ENCODE data around the gene KNTC1. TPM values are rescaled to one million over a fixed set of nuclear protein-coding genes. Genes with fewer than 3 reads are reported as not detected.
"Not testable (repeated sequence)": the region's sequence is repeated elsewhere in the genome, so short reads cannot be mapped to it uniquely, and the experiment has no call there.

Gene KNTC1
- total RNA-seq, 1 donor from 2014 or later, result 122 TPM

- Mint-ChIP-seq H3K4me3 (ENCODE audit: low read depth) (no peak overlapping the region), H3K36me3 (ENCODE audit: low read depth) (peaks cover 45% of the 10 kb centered on the region), H3K4me1 (ENCODE audit: low read depth) (peaks cover 20% of the 10 kb centered on the region), H3K27me3 (ENCODE audit: low read depth) (no peaks in the 10 kb centered on the region), H3K27ac (no peak overlapping the region), H3K9me3 (no peaks in the 10 kb centered on the region)
- intact Hi-C loops (cut with micrococcal nuclease), result no loop called here
- no peak for DNase-seq (ENCODE audit: low spot score)
Measured at GRCh38 chr12:122495258-122495657, 31.8 kb upstream of the KNTC1 start.

GRCh38 chr12:122499991-122500684 lies 26.9 kb upstream of the KNTC1 start:
- H3K27me3 Mint-ChIP-seq (ENCODE audit: low read depth), result no peaks in the 10 kb centered on the region
- intact Hi-C loops (cut with micrococcal nuclease), result loop anchor here (2.0 to 10.0 kb wide), 2 partner anchors 47 to 695 kb away; partner anchors contain the start of gene SETD1B

GRCh38 chr12:122500685-122501488 lies 26.2 kb upstream of the KNTC1 start, which contains the start of gene ZCCHC8:
TSS of gene ZCCHC8 (minus strand) at chr12:122500932. CDS start at chr12:122500840, 92 bp downstream.
- H3K27ac Mint-ChIP-seq, result peak within 1 kb of the TSS; percentile 98
- H3K27me3 Mint-ChIP-seq (ENCODE audit: low read depth), result no peaks in the 10 kb centered on the region
- H3K4me1 Mint-ChIP-seq (ENCODE audit: low read depth), result peaks cover 28% of the 10 kb centered on the region
- no peaks in the 10 kb centered on the region for H3K9me3 Mint-ChIP-seq
- intact Hi-C loops (cut with micrococcal nuclease), result loop anchor here (1.0 to 10.0 kb wide), 4 partner anchors 26 to 696 kb away; partner anchors contain the start of genes KNTC1, SETD1B and VPS33A
- peak within 1 kb of the TSS; percentile 96 for H3K4me3 Mint-ChIP-seq (ENCODE audit: low read depth)
- peak; percentile 96 for DNase-seq (ENCODE audit: low spot score)
- peaks cover 49% of the 10 kb centered on the region for H3K36me3 Mint-ChIP-seq (ENCODE audit: low read depth)

More at GRCh38 chr12:122499991-122500684, 26.9 kb upstream of the KNTC1 start:
- H3K4me3 Mint-ChIP-seq (ENCODE audit: low read depth), result peak overlapping the region; percentile 96
- H3K27ac Mint-ChIP-seq, result peak overlapping the region; percentile 98
- H3K9me3 Mint-ChIP-seq, result no peaks in the 10 kb centered on the region
- DNase-seq (ENCODE audit: low spot score), result peak; percentile 48
- peaks cover 30% of the 10 kb centered on the region for H3K4me1 Mint-ChIP-seq (ENCODE audit: low read depth)
- H3K36me3 Mint-ChIP-seq (ENCODE audit: low read depth), result peaks cover 48% of the 10 kb centered on the region

- Mint-ChIP-seq H3K27me3 (ENCODE audit: low read depth) (no peaks in the 10 kb centered on the region), H3K36me3 (ENCODE audit: low read depth) (peaks cover 54% of the 10 kb centered on the region), H3K9me3 (no peaks in the 10 kb centered on the region), H3K4me1 (ENCODE audit: low read depth) (peaks cover 28% of the 10 kb centered on the region), H3K27ac (peak overlapping the region; percentile 98), H3K4me3 (ENCODE audit: low read depth) (peak overlapping the region; percentile 96)
- intact Hi-C loops (cut with micrococcal nuclease), result loop anchor here (1.0 to 10.0 kb wide), 4 partner anchors 26 to 697 kb away; partner anchors contain the start of genes KNTC1, SETD1B and VPS33A
- DNase-seq (ENCODE audit: low spot score), result no peak
Measured at GRCh38 chr12:122501489-122501989, 25.5 kb upstream of the KNTC1 start.

- H3K27me3 Mint-ChIP-seq (ENCODE audit: low read depth), result no peaks in the 10 kb centered on the region
- peaks cover 27% of the 10 kb centered on the region for H3K4me1 Mint-ChIP-seq (ENCODE audit: low read depth)
- no peak overlapping the region for H3K4me3 Mint-ChIP-seq (ENCODE audit: low read depth)
- DNase-seq (ENCODE audit: low spot score), result no peak
- peak overlapping the region; percentile 33 for H3K27ac Mint-ChIP-seq
- H3K9me3 Mint-ChIP-seq, result no peaks in the 10 kb centered on the region
- H3K36me3 Mint-ChIP-seq (ENCODE audit: low read depth), result peaks cover 64% of the 10 kb centered on the region
- intact Hi-C loops (cut with micrococcal nuclease), result loop anchor here (10.0 kb wide), 1 partner anchor 698 kb away; the partner anchor contains the start of gene SETD1B
Measured at GRCh38 chr12:122503147-122503751, 23.8 kb upstream of the KNTC1 start.

- Mint-ChIP-seq H3K36me3 (ENCODE audit: low read depth) (peaks cover 67% of the 10 kb centered on the region), H3K4me3 (ENCODE audit: low read depth) (no peak overlapping the region), H3K27me3 (ENCODE audit: low read depth) (no peaks in the 10 kb centered on the region), H3K4me1 (ENCODE audit: low read depth) (peaks cover 20% of the 10 kb centered on the region), H3K9me3 (no peaks in the 10 kb centered on the region), H3K27ac (no peak overlapping the region)
- no peak for DNase-seq (ENCODE audit: low spot score)
- intact Hi-C loops (cut with micrococcal nuclease), result loop anchor here (10.0 kb wide), 1 partner anchor 699 kb away; the partner anchor contains the start of gene SETD1B
Measured at GRCh38 chr12:122503783-122504590, 23.1 kb upstream of the KNTC1 start.

- no peak for DNase-seq (ENCODE audit: low spot score)
- intact Hi-C loops (cut with micrococcal nuclease), result loop anchor here (10.0 kb wide), 1 partner anchor 701 kb away; the partner anchor contains the start of gene SETD1B
- Mint-ChIP-seq H3K4me3 (ENCODE audit: low read depth) (no peak overlapping the region), H3K27ac (no peak overlapping the region), H3K9me3 (no peaks in the 10 kb centered on the region), H3K27me3 (ENCODE audit: low read depth) (no peaks in the 10 kb centered on the region), H3K4me1 (ENCODE audit: low read depth) (peaks cover 18% of the 10 kb centered on the region), H3K36me3 (ENCODE audit: low read depth) (peaks cover 76% of the 10 kb centered on the region)
Measured at GRCh38 chr12:122505419-122506051, 21.5 kb upstream of the KNTC1 start.

GRCh38 chr12:122506393-122506938 lies 20.6 kb upstream of the KNTC1 start:
- no peaks in the 10 kb centered on the region for H3K27me3 Mint-ChIP-seq (ENCODE audit: low read depth)
- no peak for DNase-seq (ENCODE audit: low spot score)
- H3K27ac Mint-ChIP-seq, result peak overlapping the region; percentile 45
- no peak overlapping the region for H3K4me3 Mint-ChIP-seq (ENCODE audit: low read depth)
- H3K9me3 Mint-ChIP-seq, result no peaks in the 10 kb centered on the region
- peaks cover 79% of the 10 kb centered on the region for H3K36me3 Mint-ChIP-seq (ENCODE audit: low read depth)
- peaks cover 11% of the 10 kb centered on the region for H3K4me1 Mint-ChIP-seq (ENCODE audit: low read depth)
- intact Hi-C loops (cut with micrococcal nuclease), result loop anchor here (10.0 kb wide), 1 partner anchor 702 kb away; the partner anchor contains the start of gene SETD1B

- no peak for DNase-seq (ENCODE audit: low spot score)
- Mint-ChIP-seq H3K27me3 (ENCODE audit: low read depth) (no peaks in the 10 kb centered on the region), H3K4me1 (ENCODE audit: low read depth) (peaks cover 2% of the 10 kb centered on the region), H3K27ac (no peak overlapping the region), H3K36me3 (ENCODE audit: low read depth) (peaks cover 80% of the 10 kb centered on the region), H3K4me3 (ENCODE audit: low read depth) (no peak overlapping the region), H3K9me3 (no peaks in the 10 kb centered on the region)
- intact Hi-C loops (cut with micrococcal nuclease), result loop anchor here (10.0 kb wide), 1 partner anchor 703 kb away; the partner anchor contains the start of gene SETD1B
Measured at GRCh38 chr12:122508163-122508562, 18.9 kb upstream of the KNTC1 start.

- peaks cover 89% of the 10 kb centered on the region for H3K36me3 Mint-ChIP-seq (ENCODE audit: low read depth)
- H3K27me3 Mint-ChIP-seq (ENCODE audit: low read depth); DNase-seq (ENCODE audit: low spot score); intact Hi-C loops (cut with micrococcal nuclease); H3K27ac Mint-ChIP-seq; H3K9me3 Mint-ChIP-seq; H3K4me3 Mint-ChIP-seq (ENCODE audit: low read depth): not testable (repeated sequence)
- peaks cover 11% of the 10 kb centered on the region for H3K4me1 Mint-ChIP-seq (ENCODE audit: low read depth)
Measured at GRCh38 chr12:122513028-122513427, 14.0 kb upstream of the KNTC1 start.

- H3K27me3 Mint-ChIP-seq (ENCODE audit: low read depth), result no peaks in the 10 kb centered on the region
- H3K4me1 Mint-ChIP-seq (ENCODE audit: low read depth), result peaks cover 11% of the 10 kb centered on the region
- no peaks in the 10 kb centered on the region for H3K9me3 Mint-ChIP-seq
- no peak for DNase-seq (ENCODE audit: low spot score)
- intact Hi-C loops (cut with micrococcal nuclease), result no loop called here
- H3K4me3 Mint-ChIP-seq (ENCODE audit: low read depth), result no peak overlapping the region
- peaks cover 89% of the 10 kb centered on the region for H3K36me3 Mint-ChIP-seq (ENCODE audit: low read depth)
- H3K27ac Mint-ChIP-seq, result no peak overlapping the region
Measured at GRCh38 chr12:122513660-122514059, 13.4 kb upstream of the KNTC1 start.
